Erythroblast (primary cell): ENCODE data around the gene ZBTB7C.

ENCODE experiments used
- GATA1 ChIP-seq: IDR thresholded peaks from 2 replicates; pipeline ENCODE4 v1.6.1; 2011; ENCODE audit warnings: low read depth, mild to moderate bottlenecking, control low read depth, low read length, moderate library complexity
- POLR2A ChIP-seq: IDR thresholded peaks from 2 replicates; pipeline ENCODE4 v1.6.1; 2011; ENCODE audit warnings: mild to moderate bottlenecking, low read length

GRCh38 chr18:48046843-48047242 lies 362.3 kb downstream of the ZBTB7C start:
- TF ChIP-seq POLR2A = no peak
- no peak for TF ChIP-seq GATA1
